HG02642 (cell line): Measurements from ENCODE around the gene SLC9A7.

Source experiments
- ATAC-seq: cut with Tn5 transposase; IDR thresholded peaks from one replicate; pipeline ENCODE4 v1.9.1; 2021; ENCODE audit warnings: mild to moderate bottlenecking; ENCODE audit not compliant: unreplicated experiment, poor library complexity

The SLC9A7 gene

DNA sequence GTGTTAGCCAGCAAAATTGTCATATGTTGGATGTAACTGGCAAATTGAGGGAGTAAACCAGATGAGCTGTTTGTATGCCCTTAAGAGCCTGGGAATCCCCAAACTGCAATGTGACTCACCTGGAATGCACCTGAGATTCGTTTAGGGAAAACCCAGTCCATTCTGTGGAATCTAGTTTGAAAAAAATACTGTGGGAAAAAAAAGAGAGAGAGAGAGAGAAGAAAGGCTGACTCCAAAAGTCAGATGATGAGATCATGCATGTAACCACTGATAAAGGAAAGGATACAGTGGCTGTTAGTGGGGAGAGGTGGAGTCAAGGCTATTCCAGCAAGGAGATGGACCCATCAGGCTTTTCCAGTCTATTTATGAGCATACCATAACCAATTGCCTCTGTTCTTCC is 48.5 kb downstream of the SLC9A7 start:
- peak; percentile 16 for ATAC-seq

DNA sequence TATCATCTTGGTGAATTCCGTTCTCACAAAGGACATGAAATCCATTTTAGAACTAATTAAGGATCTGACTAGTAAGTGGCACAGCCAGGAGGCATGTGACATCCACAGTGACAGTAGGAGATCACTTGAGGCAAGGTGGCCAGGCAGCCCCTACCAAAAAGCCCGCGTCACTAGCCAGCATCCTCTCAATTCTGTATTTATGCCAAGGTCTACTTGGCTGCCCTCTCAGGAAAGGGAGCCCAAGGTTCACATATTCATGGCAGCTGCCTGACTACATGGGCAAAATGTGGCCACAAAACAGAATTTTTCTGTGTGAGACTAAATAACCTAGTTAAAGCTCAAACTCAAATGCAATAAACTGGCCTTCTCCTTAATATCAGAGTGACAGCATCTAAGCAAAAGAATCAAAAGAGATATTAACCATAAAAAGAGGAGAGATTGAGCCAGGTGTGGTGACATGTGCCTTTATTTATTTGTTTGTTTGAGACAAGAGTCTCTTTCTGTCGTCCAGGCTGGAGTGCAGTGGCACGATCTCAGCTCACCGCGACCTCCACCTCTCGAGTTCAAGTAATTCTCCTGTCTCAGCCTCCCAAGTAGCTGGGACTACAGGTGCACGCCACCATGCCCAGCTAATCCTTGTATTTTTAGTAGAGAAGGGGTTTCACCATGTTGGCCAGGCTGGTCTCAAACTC is 51.5 kb downstream of the SLC9A7 start:
- ATAC-seq = no peak

DNA sequence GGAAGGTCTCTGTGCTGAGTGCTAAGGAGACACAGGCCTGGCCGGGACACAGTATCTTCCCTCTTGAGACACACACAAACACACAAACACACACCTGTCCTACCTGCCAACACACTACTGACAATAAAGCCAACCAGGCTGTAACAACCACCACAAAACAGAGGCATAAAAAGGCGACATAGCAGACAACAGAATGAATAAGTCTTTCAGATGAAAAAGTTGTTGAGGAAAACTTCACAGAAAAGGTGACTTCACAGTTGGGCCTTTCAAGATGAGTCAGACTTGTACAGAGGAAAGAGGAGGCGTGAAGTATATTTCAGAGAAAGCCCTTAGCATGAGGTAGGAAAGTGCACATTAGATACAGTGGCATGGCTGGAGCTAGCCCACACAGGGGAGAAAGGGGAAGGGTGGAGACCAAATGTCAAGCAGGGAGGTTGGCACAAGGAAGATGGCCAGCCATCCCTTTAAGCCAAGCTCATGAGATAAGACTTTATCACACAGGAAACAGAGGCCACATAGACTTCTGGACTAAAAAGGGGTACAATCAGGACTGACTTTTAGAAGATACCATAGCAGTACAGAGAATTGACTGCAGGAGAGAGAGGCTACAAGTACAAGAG is 54.0 kb downstream of the SLC9A7 start:
- ATAC-seq = peak; percentile 92

DNA sequence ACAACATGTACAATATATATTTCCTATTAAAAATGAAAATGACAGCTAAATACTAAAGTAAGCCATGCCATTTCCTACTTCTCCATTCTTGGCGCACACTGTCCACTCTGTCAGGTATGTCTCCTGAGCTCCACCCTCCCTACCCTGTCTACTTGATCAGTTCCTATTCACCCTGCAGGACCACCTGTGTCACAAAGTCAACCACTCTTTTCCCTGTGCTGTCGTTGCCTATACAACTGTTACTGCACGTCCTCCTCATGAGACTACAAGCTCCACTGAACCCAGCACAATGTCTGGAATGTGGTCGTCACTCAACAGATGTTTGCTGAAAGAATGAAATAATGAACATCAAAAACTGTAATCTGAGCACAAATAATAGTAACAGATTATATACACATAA is 54.9 kb downstream of the SLC9A7 start:
- no peak for ATAC-seq

DNA sequence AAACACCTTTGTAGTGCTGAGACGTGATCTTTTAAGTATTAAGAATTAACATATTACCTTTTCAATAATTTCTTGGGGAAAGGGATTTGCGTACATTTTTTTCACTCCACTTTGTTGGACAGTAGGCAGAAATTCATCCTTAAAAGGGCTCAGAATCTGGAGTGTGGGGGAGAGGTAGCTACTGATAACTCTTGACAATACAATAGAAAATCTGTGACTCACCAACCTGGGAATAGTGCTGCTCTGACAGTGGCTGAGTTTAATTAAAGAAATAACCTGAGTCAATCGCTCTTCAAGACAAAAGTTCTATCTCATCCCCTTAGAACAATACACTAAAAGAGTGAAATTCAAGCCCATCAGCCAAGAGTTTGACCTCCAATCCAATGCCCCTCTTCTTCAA is 60.2 kb downstream of the SLC9A7 start:
- no peak for ATAC-seq

- ATAC-seq = no peak
Observed at GRCh38 chrX:46695491-46695890, 63.4 kb downstream of the SLC9A7 start.

- ATAC-seq = no peak
Observed at GRCh38 chrX:46694549-46694948, 64.4 kb downstream of the SLC9A7 start.

DNA sequence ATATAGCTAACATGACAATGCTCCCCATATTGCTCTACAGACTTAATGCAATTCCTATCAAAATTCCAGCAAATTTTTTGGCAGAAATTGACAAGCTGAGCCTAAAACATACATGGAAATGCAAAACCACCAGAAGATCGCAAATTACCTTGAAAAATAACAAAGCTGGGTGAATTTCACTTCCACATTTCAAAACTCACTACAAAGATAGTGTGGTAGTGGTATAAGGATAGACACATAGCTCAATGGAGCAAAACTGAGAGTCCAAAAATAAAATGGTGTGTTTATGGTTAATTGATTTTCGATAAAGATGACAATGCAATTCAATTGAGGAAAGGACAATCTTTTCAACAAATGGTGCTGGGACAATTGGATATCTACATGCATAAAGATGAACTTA is 65.8 kb downstream of the SLC9A7 start:
- ATAC-seq = no peak

DNA sequence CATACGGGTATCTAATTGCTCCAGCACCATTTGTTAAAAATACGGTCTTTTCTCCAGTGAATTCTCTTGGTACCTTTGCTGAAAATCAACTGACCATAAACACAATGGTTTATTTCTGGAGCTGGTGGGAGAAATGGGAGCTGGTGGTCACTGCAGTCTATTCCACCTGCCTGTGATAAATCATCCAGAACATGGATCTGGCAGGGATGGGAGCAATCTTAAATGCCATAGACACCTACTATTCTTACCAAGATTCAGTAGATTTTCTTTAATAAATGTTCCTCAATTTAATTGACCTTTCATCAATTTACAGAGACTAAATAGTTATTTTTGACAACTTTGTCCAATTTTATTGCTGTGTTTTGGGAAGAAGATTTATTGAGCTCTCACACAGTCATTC is 68.1 kb downstream of the SLC9A7 start:
- ATAC-seq = no peak

DNA sequence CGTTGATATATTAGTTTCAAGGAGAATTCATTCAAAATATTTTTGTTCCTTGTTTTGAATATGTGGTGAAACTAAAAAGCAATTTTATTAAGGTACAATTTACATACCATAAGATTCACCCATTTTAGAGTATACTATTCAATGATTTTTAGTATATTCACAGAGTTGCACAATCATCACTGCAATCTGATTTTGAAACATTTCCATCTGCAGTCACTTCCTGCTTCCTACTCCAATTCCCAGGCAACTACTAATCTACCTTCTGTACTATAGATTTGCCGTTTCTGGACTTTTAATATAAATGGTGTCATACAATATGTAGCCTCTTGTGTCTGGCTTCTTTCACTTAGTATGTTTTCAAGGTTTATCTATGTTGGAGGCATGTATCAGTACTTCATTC is 71.3 kb downstream of the SLC9A7 start:
- no peak for ATAC-seq

DNA sequence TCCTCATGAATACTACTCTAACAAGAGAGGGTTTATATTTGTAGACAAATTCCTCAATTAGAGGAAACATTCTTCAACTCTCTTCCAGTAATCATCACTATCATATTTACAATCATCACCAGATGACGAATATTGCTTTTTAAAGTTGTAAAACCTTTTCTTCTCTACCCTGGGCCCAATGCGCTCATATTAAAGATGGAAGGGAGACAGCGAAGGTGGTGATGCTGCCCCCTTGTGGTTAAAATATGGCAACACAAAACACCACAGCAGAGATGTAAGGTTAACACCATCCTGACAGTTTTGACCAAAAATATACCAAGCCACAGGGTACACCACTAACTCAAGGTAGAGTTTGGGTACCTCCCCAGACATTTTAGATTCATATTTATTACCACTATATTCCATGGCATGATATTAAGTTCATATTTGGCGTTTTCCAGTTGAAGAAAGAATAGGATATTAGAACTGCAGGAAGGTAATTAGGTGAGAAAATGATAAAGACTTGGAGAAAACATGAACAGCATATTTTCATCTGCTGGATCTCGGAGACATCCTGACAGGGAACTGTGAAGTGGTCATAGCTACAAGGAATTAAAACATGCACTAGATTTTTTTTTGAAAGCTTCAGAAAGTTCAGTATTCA is 72.8 kb downstream of the SLC9A7 start:
- no peak for ATAC-seq

DNA sequence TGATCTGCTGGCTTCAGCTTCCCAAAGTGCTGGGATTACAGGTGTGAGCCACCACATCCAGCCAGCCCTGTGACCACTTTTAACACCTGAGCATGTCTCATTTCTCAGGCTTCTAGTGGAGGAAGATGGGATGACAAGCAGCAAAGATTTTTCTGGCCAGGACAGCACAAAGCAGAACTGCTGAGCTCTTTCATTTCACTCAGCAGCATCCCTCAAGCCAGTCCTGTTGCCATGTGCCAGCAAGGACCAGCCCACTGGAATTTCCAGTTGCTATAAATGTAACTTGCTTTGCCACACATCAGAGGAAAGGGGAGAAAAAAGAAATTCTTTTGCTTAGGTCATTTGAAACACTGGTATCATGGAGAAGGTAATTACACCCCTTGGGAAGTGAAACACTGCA is 75.9 kb downstream of the SLC9A7 start:
- ATAC-seq = no peak

GRCh38 chrX:46681849-46682248 is 77.1 kb downstream of the SLC9A7 start:
- no peak for ATAC-seq

DNA sequence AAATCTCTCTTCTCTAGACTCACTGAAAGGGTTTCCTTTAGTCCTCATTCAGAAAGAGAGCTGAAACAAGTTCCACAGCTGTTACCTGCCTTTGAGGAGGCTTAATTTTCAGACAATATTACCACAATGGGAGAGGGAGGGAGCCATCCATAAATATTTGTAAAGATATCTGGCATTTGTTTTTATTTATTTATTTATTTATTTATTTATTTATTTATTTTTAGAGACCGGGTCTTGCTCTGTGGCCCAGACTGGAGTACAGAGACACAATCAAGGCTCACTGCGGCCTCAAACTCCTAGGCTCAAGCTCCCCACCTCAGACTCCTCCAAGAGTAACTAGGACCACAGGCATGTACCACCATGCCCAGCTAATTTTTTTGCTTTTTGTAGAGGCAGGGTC is 80.7 kb downstream of the SLC9A7 start:
- no peak for ATAC-seq

- ATAC-seq = no peak
Observed at GRCh38 chrX:46676399-46677356, 82.2 kb downstream of the SLC9A7 start.

DNA sequence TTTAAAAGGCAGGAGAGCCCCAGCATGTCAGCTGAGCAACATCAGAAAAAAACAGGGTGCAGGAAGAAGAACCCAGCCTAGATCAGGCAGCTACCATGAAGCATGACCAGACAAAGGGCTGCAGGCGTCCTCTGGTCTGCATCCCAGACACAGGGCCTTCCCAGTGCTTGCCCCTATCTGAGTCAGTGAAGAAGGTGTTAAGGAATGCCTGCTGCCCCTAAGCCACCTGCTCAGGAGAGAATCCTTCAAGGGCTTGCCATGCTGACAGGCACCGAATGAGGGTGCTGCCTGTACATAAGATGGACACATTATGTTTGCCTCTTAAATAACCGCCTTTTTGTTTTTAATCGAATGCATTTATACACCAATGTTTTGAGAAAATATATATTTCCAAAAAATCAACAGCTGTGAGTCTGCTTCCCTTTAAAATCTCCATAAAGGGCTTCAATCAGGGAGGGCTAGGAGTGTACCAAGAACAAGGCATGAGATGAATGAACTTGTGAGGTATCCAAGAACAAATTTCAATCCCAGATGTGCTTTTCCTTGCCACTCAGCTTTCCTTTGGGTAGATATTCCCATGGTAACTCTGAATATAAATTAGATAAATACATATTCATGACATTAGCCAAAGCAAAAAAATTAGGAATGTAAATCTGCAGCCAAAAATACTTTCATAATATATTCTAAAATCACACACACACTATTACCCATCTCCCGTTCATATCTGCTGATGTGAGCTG is 85.1 kb downstream of the SLC9A7 start:
- no peak for ATAC-seq

GRCh38 chrX:46670316-46670715 is 88.6 kb downstream of the SLC9A7 start:
- ATAC-seq = no peak

- ATAC-seq = no peak
Observed at GRCh38 chrX:46666831-46667230, 92.1 kb downstream of the SLC9A7 start.

DNA sequence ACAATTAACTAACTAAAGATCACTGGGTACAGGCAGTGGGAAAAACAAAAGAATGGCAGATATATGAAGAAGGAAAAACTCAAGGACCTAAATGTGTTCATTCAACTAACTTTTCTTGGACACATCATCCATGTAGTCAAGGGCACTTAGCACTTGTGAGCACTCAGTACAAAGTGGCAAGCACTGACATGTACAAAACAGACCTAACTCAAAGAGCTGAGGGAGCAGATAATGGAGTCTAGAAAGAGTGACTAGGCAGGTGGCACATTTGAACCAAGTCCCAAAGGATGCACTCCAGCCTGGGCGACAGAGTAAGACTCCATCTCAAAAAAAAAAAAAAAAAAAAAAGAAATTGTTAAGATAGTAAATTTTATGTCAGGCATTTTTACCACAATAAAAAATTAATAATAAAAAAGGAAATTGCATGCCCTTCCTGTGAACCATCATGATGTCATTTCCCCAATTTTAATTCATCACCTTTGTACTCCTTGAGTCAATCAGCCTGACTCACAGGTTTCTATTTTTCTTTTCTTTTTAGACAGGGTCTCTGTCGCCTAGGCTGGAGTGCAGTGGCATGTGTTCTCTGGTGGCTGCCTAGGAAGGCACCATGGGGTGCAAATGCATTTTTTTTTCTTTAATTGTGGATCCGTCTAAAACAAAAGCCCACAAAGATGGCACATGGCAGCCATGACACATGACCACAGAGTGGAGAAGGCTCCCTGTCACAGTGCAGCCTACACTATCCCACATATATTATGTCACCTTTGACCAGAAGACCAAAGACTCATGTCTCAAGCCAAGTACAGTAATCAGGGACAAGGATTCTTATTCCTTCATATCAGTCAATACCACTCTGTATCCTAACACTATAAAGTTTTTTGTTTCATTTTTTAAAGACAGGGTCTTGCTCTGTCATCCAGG is 93.4 kb downstream of the SLC9A7 start:
- ATAC-seq = no peak
